Astrocyte of the cerebellum (primary cell): ENCODE results near the gene KLRK1.
A peak's percentile ranks its signal among the peaks of the same experiment; 100 is the strongest.
"Not testable (repeated sequence)": the region's sequence is repeated elsewhere in the genome, so short reads cannot be mapped to it uniquely, and the experiment has no call there.

Source experiments
- DNase-seq: peaks from one replicate; pipeline ENCODE4 v3.0.0-alpha.2; 2011; ENCODE audit warnings: low read depth
- H3K4me3 ChIP-seq: 2 replicates; pipeline ENCODE4 v1.5.1; 2011; ENCODE audit warnings: mild to moderate bottlenecking, low read depth, low read length, moderate library complexity
- in situ Hi-C: cut with HindIII; loops from 2 replicates; pipeline ENCODE4 v1.10.0; 2017; ENCODE audit warnings: low sequenced_read_pairs
- TF ChIP-seq, protein P1 (sequence below): IDR thresholded peaks from 2 replicates; pipeline ENCODE4 v1.5.1; 2012; ENCODE audit warnings: low read length, low read depth, moderate library complexity, mild to moderate bottlenecking; ENCODE audit errors: missing control alignments

Gene KLRK1

DNA sequence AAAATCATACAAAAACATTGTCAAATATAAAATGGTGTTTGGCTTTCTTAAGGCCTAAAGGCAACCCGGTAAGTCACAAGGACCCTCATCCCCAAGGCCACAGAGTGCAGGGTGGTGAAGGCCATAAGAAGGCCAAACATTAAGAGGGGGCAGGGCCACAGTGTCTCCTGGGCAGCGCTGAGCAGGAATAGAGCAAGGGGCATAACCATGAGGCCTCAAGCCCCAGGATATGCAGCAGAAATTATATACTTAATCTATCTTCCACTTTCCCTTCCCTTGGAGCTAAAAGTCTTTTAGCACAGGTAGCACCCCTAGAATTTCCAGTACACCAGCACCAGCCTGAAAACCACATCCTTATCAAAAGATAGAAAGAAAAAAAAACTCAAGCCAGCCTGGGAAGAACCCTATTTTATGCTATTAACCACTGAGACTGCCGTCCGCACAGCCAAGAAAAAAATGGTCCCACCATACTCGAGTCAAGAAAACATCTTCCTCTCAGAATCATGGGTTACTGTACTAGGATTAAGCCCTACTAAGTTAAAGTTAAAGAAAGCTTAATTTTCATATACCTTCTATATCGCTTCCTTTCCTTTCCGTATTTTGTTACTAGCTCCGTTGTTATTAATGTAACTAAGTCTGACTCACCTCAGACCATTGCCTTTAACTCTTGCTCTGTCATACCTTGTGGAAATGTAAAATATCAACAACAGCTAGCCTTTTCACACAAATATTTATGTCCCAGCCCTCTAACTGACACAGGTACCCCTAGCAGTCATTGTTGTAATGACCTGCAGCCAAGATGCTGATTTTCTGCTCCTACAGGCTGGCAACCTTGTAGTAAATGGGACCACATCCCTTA, 20.1 kb downstream of the KLRK1 start:
- TF ChIP-seq, protein P1, sequence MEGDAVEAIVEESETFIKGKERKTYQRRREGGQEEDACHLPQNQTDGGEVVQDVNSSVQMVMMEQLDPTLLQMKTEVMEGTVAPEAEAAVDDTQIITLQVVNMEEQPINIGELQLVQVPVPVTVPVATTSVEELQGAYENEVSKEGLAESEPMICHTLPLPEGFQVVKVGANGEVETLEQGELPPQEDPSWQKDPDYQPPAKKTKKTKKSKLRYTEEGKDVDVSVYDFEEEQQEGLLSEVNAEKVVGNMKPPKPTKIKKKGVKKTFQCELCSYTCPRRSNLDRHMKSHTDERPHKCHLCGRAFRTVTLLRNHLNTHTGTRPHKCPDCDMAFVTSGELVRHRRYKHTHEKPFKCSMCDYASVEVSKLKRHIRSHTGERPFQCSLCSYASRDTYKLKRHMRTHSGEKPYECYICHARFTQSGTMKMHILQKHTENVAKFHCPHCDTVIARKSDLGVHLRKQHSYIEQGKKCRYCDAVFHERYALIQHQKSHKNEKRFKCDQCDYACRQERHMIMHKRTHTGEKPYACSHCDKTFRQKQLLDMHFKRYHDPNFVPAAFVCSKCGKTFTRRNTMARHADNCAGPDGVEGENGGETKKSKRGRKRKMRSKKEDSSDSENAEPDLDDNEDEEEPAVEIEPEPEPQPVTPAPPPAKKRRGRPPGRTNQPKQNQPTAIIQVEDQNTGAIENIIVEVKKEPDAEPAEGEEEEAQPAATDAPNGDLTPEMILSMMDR, result no peak
- no peak overlapping the region for H3K4me3 ChIP-seq
- in situ Hi-C loops, result no loop called here
- DNase-seq, result no peak

DNA sequence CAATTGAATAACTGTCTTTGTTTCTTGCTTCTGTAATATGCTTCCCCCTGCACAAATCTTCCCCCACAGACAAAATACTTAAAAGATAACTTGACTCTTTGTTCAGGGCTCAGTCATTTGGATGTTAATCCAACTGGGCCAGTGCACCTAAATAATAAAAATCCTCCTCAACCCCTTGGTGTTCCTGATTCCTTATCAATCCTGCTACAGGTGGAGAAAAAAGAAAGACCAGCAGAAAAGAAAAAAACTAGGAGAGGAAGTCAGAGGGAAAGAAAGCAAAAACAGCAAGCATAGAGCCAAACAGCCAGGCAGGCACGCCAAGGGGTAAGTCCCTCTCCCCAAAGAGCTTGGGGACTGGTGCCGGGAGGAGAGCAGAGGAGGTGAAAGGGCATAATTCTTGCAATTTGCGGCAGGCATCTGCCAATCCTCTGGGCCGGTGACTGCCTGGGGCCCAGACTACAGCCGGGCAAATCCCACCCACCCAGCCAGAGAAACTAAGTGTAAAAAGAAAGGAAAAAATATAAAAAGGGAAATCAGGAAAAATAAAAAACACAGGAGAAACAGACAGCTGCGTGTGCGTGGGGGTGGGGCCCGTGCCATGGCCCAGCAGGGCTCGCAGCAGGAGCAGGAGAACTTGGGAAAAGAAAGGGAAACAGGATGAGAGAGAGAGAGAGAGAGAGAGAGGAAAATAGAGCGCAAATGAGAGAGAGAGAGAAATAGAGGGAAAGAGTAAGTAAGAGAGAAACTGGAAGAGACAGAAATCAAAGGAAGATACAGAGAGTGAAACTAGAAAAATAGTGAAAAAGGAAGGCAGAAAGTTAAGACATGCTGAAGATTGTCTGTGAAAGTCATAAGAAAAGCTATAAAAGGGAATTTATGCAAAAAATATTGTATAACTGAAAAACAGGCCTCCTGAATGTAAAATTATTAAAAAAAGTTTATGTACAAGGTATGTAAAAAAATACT, 21.4 kb downstream of the KLRK1 start:
- TF ChIP-seq, protein P1, result no peak

DNA sequence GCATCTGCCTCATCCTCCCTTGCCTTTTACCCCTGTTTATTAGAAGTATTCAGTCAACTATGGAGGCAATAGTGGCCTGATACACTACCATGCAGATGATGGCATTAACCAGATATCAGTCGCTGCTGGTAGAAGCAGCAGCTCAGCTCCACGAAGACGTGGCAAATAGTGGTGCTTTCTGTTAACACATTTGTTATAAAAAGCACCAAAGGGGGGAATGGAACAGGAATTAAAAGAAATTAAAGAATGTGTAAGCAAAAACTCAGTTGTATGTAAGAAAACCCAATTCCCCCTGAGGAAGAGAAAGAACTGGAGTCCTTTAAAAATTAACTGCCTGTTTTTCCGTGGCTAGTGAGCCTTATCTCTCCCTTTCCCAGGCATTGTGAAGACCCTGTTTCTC, 22.1 kb downstream of the KLRK1 start:
- H3K4me3 ChIP-seq, in situ Hi-C loops, DNase-seq: not testable (repeated sequence)

More for the DNA sequence above, 21.4 kb downstream of the KLRK1 start:
- no peak for DNase-seq
- in situ Hi-C loops, result no loop called here
- no peak overlapping the region for H3K4me3 ChIP-seq

DNA sequence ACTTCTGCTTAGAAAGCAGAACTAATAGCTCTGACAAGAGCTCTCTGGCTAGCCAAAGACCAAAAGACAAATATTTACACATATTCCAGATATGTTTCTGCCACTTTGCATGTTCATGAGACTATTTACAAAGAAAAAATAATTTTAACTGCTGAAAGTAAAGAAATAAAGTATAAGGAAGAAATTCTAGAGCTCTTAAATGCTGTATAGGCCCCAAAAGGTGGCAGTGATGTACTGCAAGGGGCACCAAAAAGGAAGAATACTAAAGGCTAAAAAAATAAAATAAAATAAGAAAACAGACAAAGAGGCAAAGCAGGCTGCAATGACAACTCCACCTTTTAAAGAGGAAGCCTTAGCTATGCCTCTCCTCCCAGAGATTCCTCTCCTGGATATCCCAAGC, 23.0 kb downstream of the KLRK1 start:
- in situ Hi-C loops, result no loop called here
- DNase-seq, result no peak

DNA sequence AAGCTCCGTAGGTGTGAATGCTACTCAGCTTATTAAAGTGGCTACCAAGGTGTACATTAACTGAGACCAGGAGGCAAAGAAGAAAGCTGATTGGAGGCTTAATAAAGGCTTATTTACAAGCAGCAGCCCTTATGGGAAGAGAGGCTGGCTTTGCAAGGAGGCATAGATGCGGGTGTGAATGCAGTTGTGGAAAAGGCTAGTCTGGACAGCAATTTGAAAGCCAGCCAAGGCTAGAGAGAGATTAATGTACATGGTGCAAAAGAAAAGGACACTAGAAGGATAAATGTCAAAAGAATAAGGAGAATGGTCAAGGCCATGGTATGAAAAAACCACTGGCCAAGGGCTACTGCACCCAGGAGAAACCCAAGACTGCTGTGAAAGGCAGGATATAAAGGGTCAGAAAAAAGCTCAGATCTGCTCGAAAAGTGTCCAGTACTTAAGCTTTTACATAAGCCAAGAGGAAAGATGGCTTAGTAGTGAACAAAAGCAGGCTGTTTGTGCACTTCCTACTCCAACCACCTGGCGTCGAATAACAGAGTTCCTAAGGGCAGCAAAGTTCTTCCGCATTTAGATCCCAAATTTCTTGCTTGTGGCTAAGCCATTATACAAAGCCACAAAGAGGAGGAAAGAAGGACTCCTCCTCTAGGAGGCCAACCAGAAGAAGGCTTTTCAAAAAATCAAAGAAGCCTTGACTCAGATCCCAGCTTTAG, 24.0 kb downstream of the KLRK1 start:
- in situ Hi-C loops, result no loop called here
- DNase-seq, result no peak
- TF ChIP-seq, protein P1, result peak; percentile 43
- H3K4me3 ChIP-seq, result peak overlapping the region; percentile 45

More for the DNA sequence above, 23.0 kb downstream of the KLRK1 start:
- TF ChIP-seq, protein P1, result peak; percentile 33
- H3K4me3 ChIP-seq, result no peak overlapping the region

DNA sequence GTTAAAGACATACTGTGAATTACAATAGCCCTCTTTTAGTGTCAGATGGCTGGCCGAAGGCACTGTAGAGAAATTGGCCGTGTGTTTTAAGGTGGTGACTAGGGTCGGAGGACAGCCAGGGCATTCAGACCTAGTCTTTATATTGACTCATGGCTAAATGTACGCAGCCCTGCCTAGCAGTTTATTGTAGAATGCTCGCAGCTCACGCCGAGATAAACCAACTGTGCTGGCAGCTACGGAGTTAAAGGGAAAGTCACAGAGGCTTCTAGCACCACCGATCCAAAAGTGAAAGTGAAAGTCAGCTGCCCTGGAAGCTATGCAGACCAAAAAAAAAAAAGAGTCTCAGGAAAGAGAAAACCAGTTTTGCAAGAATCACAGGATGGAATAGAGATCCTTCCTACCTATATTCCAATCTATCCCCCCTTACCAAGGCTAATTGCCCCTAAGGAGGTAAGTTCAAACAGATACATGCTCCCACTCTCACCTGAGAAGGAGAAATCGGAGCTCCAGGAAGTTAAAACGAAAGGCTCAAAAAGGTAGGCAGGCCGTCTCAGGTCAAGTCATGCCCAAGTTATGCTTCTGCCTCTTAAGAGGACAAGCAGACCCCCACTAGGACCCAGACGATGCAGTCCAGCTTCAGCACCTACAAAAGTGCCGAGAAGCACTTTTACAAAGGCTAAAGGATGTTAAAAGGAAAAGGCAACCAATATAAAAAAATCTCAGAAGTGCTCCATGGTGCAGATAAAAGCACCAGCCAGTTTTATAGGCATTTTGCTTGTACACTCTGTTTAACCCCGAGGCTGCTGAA, 24.8 kb downstream of the KLRK1 start:
- TF ChIP-seq, protein P1, result no peak
- in situ Hi-C loops, result no loop called here
- H3K4me3 ChIP-seq, result peak overlapping the region; percentile 45
- peak; percentile 82 for DNase-seq
